Sigmoid colon (tissue), 7 donors: ENCODE results near the gene MRPL43. TPM values are rescaled to one million over a fixed set of nuclear protein-coding genes. Genes with fewer than 3 reads are reported as not detected.

ENCODE experiments used
- DNase-seq: peaks from one replicate; pipeline ENCODE4 v3.0.0-alpha.2; 2019
- H3K27ac ChIP-seq, 4 donors: fragments of 200-600 bp; sonication (generic); one replicate each; pipeline ENCODE4 v1.5.1; 2016 to 2019; ENCODE audit warnings: mild to moderate bottlenecking in 1 of 4
- H3K27me3 ChIP-seq, 3 donors: fragments of 200-600 bp; sonication (generic); one replicate each; pipeline ENCODE4 v1.5.1; 2019; ENCODE audit warnings: mild to moderate bottlenecking in 1 of 3
- H3K36me3 ChIP-seq, 4 donors: fragments of 200-600 bp; sonication (generic); one replicate each; pipeline ENCODE4 v1.5.1; 2016 to 2019
- H3K4me1 ChIP-seq, 4 donors: fragments of 200-600 bp; sonication (generic); one replicate each; pipeline ENCODE4 v1.5.1; 2017 to 2019
- H3K4me3 ChIP-seq, 4 donors: fragments of 200-600 bp; sonication (generic); one replicate each; pipeline ENCODE4 v1.5.1; 2017 to 2019; ENCODE audit warnings: mild to moderate bottlenecking in 2 of 4, moderate library complexity in 1 of 4
- H3K9me3 ChIP-seq, 4 donors: fragments of 200-600 bp in 3 of 4; sonication (generic) in 3 of 4; one replicate each; pipeline versions ENCODE4 v1.5.1 to v1.6.1; 2013 to 2019
- CTCF ChIP-seq, 4 experiments: fragments of 450-650 bp in 3 of 4; fragments of 200-600 bp in 1 of 4; IDR thresholded peaks; one replicate each; pipeline ENCODE4 v1.5.1; 2016 to 2019; ENCODE audit warnings: antibody characterized with exemption in 4 of 4, mild to moderate bottlenecking in 3 of 4, moderate library complexity in 2 of 4
- EP300 ChIP-seq, 4 donors: sonication (generic); formaldehyde crosslinking; IDR thresholded peaks; one replicate each; pipeline ENCODE4 v1.6.1; 2017; ENCODE audit warnings: antibody characterized with exemption in 4 of 4
- POLR2A ChIP-seq, 2 donors: fragments of 450-650 bp; IDR thresholded peaks; one replicate each; pipeline ENCODE4 v1.6.1; 2016; ENCODE audit warnings: antibody characterized with exemption in 2 of 2, mild to moderate bottlenecking in 2 of 2, moderate library complexity in 2 of 2
- POLR2AphosphoS5 ChIP-seq, 4 donors: sonication (generic); formaldehyde crosslinking; IDR thresholded peaks; one replicate each; pipeline ENCODE4 v1.6.1; 2017; ENCODE audit warnings: antibody characterized with exemption in 4 of 4
- WGBS, 2 donors: extraction: QIAGEN DNeasy Blood & Tissue Kit; methylation state at CpG; one replicate each; pipeline ENCODE4 v1.1.7; 2013; 5-methylcytosine and 5-hydroxymethylcytosine counted together
- intact Hi-C: fragments of 100-400 bp; cut with DNase I; formaldehyde crosslinking; loops from one replicate; pipeline ENCODE4 v1.15.1; 2023
- polyA plus RNA-seq, 3 donors: library from polyadenylated mRNA; stranded (reverse); fragments of 200-250 nt; gene quantifications; one replicate each; pipeline ENCODE4 v1.2.3, GENCODE V29; 2013
- total RNA-seq, 4 donors: library from RNA; depleted of rRNA; stranded (reverse); fragments of >200 nt; gene quantifications; one replicate each; pipeline ENCODE4 v1.1.0, GENCODE V29; 2016
- donor health status: healthy with polysubstance abuse.
- donor health status: Bipolar disorder and iron deficiency.
- donor health status: healthy.

MRPL43 gene
- total and polyA plus RNA-seq, 7 donors: 73.8 to 119 (median 88.4) TPM

GRCh38 chr10:100987685-100988049, 370 bp upstream of the MRPL43 start:
- intact Hi-C loops: no loop called here
- DNase-seq: no peak
- Histone ChIP-seq H3K36me3 (peaks cover 0 to 46% (median 8%) of the 10 kb centered on the region in 4 donors), H3K27ac (peak overlapping the region; percentile 80 to 82 (median 82)), H3K9me3 (no peaks in the 10 kb centered on the region), H3K4me1 (peaks cover 0 to 31% (median 24%) of the 10 kb centered on the region in 4 donors), H3K4me3 (peak overlapping the region; percentile 78 to 87 (median 84)), H3K27me3 (no peaks in the 10 kb centered on the region)
- 2% methylated on average over 15 of the region's 15 CpGs for WGBS, 2 donors
- TF ChIP-seq POLR2AphosphoS5 (IDR thresholded peaks at IDR 0.05) (no peak), EP300 (IDR thresholded peaks at IDR 0.05) (no peak), CTCF (IDR thresholded peaks at IDR 0.05) (no peak)

GRCh38 chr10:100986623-100986951, 710 bp downstream of the MRPL43 start:
- H3K4me1 ChIP-seq: peaks cover 0 to 31% (median 24%) of the 10 kb centered on the region in 4 donors
- no peaks in the 10 kb centered on the region for H3K27me3 ChIP-seq
- peak overlapping the region; percentile 78 to 87 (median 84) for H3K4me3 ChIP-seq
- intact Hi-C loops: no loop called here
- 9 to 23% methylated on average over 17 of the region's 17 CpGs for WGBS, 2 donors
- H3K27ac ChIP-seq: peak overlapping the region; percentile 80 to 82 (median 82)
- H3K36me3 ChIP-seq: peaks cover 0 to 48% (median 8%) of the 10 kb centered on the region in 4 donors
- DNase-seq: peak; percentile 65
- TF ChIP-seq EP300 (IDR thresholded peaks at IDR 0.05): no peak
- no peak for TF ChIP-seq POLR2A (IDR thresholded peaks at IDR 0.05)
- TF ChIP-seq CTCF (IDR thresholded peaks at IDR 0.05): no peak
- no peak for TF ChIP-seq POLR2AphosphoS5 (IDR thresholded peaks at IDR 0.05)
- no peaks in the 10 kb centered on the region for H3K9me3 ChIP-seq

DNA sequence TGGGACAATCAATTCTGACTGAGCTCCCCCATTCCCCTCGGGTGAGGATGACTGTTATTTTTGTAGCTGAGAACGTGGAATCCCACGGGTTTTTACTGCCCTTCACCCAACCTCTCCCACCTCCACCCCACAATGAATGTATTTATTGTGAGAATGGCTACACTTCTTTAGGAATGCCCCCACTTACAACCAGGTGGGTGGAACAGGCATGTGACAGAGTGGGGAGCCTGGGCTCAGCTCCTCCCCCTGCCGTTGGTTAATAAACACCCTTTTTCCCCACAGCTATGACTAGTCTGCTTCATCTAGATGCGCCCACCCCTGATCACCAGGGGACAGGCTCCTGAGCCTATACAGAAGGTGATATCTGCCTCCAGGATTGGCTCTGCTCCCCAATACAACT, 2.0 kb downstream of the MRPL43 start:
- H3K4me1 ChIP-seq: peaks cover 0 to 31% (median 24%) of the 10 kb centered on the region in 4 donors
- TF ChIP-seq EP300 (IDR thresholded peaks at IDR 0.05): no peak
- no peak for TF ChIP-seq POLR2AphosphoS5 (IDR thresholded peaks at IDR 0.05)
- TF ChIP-seq POLR2A (IDR thresholded peaks at IDR 0.05): no peak
- TF ChIP-seq CTCF (IDR thresholded peaks at IDR 0.05): no peak
- H3K9me3 ChIP-seq: no peaks in the 10 kb centered on the region
- H3K36me3 ChIP-seq: peaks cover 5 to 48% (median 8%) of the 10 kb centered on the region in 4 donors
- DNase-seq: no peak
- WGBS, 2 donors: 52 to 71% methylated on average over 5 of the region's 5 CpGs
- no peaks in the 10 kb centered on the region for H3K27me3 ChIP-seq
- no peak overlapping the region for H3K27ac ChIP-seq
- H3K4me3 ChIP-seq: no peak overlapping the region
- intact Hi-C loops: no loop called here

GRCh38 chr10:100984672-100985177, 2.6 kb downstream of the MRPL43 start:
- Histone ChIP-seq H3K4me1 (peaks cover 0 to 31% (median 24%) of the 10 kb centered on the region in 4 donors), H3K27me3 (no peaks in the 10 kb centered on the region), H3K27ac (no peak overlapping the region), H3K4me3 (no peak overlapping the region), H3K36me3 (peaks cover 5 to 48% (median 8%) of the 10 kb centered on the region in 4 donors), H3K9me3 (no peaks in the 10 kb centered on the region)
- peak; percentile 40 for DNase-seq
- intact Hi-C loops: no loop called here
- 82 to 84% methylated on average over 2 of the region's 2 CpGs for WGBS, 2 donors
- TF ChIP-seq EP300 (IDR thresholded peaks at IDR 0.05) (no peak), POLR2AphosphoS5 (IDR thresholded peaks at IDR 0.05) (no peak), POLR2A (IDR thresholded peaks at IDR 0.05) (no peak), CTCF (IDR thresholded peaks at IDR 0.05) (no peak)
